Loucy (cell line): ENCODE results near the gene GPR39.

Experiments
- EZH2phosphoT487 ChIP-seq: fragments of 200-600 bp; IDR thresholded peaks from 2 replicates; pipeline ENCODE4 v1.6.1; 2018; ENCODE audit warnings: antibody characterized with exemption, mild to moderate bottlenecking, moderate library complexity, borderline replicate concordance
- TF ChIP-seq, protein P1 (sequence below): fragments of 200-600 bp; sonication (generic); conservative IDR thresholded peaks from 2 replicates; pipeline ENCODE4 v1.5.1; 2014; ENCODE audit warnings: mild to moderate bottlenecking, antibody characterized with exemption, low read length

DNA sequence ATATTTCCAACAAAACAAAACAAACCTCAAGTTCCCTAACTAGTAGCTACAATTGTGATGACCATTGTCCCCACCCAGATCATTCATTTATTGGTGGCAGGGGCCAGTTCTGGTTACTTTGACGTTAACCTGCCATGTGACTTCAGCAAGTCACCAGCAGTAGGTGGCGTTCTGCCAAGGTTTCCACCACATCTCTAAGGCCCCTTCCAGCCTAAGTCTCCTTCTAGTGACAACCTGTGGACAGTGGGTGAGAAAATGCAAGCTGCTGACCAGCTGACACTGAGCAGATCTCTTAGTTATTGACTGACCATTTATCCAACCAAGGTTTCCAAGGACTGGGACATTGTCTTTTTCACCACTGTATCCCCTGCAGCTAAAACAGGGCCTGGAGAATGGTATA, 98.4 kb downstream of the GPR39 start:
- TF ChIP-seq, protein P1, sequence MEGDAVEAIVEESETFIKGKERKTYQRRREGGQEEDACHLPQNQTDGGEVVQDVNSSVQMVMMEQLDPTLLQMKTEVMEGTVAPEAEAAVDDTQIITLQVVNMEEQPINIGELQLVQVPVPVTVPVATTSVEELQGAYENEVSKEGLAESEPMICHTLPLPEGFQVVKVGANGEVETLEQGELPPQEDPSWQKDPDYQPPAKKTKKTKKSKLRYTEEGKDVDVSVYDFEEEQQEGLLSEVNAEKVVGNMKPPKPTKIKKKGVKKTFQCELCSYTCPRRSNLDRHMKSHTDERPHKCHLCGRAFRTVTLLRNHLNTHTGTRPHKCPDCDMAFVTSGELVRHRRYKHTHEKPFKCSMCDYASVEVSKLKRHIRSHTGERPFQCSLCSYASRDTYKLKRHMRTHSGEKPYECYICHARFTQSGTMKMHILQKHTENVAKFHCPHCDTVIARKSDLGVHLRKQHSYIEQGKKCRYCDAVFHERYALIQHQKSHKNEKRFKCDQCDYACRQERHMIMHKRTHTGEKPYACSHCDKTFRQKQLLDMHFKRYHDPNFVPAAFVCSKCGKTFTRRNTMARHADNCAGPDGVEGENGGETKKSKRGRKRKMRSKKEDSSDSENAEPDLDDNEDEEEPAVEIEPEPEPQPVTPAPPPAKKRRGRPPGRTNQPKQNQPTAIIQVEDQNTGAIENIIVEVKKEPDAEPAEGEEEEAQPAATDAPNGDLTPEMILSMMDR, result no peak
- TF ChIP-seq EZH2phosphoT487, result no peak
